ENCODE results near the gene TANC2.

DNA sequence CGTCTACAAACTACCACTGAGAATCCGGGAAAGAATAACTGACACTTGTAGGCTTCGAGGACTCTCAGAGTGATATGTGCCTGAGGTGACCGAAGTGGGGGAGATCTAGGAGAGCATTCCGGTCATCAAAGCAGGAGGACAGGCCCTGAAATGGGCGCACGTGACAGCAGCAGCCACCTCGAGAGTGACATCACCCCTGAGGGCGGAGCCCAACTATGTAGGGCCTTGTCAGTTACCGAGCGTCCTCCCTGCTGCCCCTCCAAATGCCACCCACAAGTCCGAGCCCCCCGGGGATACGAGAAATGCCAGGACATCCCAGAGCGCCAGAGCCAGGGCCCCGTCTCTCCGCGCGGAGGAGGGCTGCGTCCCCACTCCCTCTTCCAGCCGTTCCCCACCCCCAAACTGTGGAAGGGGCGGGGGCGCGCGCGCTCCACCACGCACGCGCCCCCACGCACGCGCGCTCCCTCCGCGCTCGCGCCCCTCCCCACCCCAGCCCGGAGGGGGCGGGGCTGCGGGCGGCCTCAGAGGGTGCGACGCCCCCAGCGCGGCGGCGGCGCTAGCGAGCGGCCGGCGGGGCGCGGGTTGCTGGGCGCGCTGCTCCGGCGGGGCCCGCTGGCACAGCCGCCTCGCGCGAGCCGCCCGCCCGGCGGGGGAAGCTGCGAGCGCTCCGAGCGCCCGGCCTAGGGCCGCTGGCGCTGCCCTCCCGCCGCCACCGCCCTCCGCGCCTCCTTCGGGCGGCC is at the start of gene TANC2:
- TF ChIP-seq, protein P1, sequence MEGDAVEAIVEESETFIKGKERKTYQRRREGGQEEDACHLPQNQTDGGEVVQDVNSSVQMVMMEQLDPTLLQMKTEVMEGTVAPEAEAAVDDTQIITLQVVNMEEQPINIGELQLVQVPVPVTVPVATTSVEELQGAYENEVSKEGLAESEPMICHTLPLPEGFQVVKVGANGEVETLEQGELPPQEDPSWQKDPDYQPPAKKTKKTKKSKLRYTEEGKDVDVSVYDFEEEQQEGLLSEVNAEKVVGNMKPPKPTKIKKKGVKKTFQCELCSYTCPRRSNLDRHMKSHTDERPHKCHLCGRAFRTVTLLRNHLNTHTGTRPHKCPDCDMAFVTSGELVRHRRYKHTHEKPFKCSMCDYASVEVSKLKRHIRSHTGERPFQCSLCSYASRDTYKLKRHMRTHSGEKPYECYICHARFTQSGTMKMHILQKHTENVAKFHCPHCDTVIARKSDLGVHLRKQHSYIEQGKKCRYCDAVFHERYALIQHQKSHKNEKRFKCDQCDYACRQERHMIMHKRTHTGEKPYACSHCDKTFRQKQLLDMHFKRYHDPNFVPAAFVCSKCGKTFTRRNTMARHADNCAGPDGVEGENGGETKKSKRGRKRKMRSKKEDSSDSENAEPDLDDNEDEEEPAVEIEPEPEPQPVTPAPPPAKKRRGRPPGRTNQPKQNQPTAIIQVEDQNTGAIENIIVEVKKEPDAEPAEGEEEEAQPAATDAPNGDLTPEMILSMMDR (IDR thresholded peaks at IDR 0.05 in 8 of 11, conservative IDR thresholded peaks at IDR 0.05 in 3 of 11): no peak
- TF ChIP-seq POLR2AphosphoS5 (IDR thresholded peaks at IDR 0.05): peak; percentile 68 to 79 (median 72)

All from spleen (tissue), 7 donors.